HG02571 (cell line): Measurements from ENCODE around the gene CLCN3.
"Not testable (repeated sequence)": the region's sequence is repeated elsewhere in the genome, so short reads cannot be mapped to it uniquely, and the experiment has no call there.

Experiments used
- ATAC-seq: cut with Tn5 transposase; IDR thresholded peaks from one replicate; pipeline ENCODE4 v1.9.1; 2021; ENCODE audit warnings: mild to moderate bottlenecking, moderate library complexity; ENCODE audit not compliant: unreplicated experiment

The CLCN3 gene

GRCh38 chr4:169619958-169620879 is at the start of gene CLCN3:
Gene CLCN3 (plus strand): TSS chr4:169620578. CDS start chr4:169635929, 15,351 bp downstream.
- peak; percentile 90 for ATAC-seq

DNA sequence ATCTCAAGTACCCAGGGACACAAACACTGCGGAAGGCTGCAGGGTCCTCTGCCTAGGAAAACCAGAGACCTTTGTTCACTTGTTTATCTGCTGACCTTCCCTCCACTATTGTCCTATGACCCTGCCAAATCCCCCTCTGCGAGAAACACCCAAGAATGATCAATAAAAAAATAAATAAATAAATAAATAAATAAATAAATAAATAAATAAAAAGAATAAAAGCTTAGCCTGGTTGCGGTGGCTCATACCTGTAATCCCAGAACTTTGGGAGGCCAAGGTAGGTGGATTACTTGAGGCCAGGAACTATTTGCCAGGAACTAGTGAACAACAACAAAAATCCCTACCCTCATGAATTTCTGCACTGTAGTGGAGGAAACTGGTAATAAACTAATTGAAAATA is 49.4 kb upstream of the CLCN3 start:
- ATAC-seq = not testable (repeated sequence)

GRCh38 chr4:169571435-169571834 is 48.9 kb upstream of the CLCN3 start:
- no peak for ATAC-seq

- no peak for ATAC-seq
These were observed 46.5 kb upstream of the CLCN3 start for GRCh38 chr4:169573889-169574288.

GRCh38 chr4:169582203-169582602 is 38.2 kb upstream of the CLCN3 start:
- ATAC-seq = peak; percentile 90

DNA sequence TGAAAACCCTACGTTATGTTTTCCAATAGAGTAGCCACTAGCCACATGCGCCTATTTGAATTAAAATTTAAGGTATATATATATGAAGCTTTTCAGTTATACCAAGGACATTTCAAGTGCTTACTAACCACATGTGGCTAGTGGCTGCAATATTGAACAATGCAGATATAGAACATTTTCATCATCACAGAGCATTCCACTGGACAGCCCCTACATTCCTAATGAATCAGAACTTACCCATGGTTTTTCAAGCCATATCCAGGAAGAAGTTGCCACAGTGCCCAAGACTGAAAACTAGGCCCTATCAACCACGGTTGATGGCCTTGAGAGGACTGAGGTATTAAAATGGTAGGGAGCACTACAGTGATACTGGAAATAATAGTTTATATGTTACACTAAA is 37.7 kb upstream of the CLCN3 start:
- no peak for ATAC-seq

- ATAC-seq = no peak
These were observed 36.8 kb upstream of the CLCN3 start for GRCh38 chr4:169583563-169583962.

DNA sequence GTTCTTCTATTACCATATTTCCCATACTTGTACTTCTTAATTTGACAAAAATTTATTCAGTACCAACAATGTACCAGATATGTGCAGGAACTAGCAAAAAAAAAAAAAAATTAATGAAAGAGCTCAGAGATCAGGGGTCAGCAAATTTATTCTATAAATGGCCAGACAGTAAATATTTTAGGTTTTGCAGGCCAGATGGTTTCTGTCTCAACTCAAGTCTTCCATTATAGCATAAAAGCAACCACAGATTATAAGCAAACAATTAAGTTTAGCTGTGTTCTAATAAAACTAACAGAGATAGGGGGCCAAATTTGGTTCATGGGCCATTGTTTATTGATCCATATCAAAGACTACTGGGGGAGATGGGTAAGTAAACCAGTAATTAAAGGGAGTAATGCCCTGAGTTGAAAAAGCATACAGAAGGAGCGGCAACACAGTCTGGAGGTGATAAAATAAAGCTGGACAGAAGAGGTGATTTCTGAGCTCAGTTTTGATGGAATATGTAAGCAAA is 27.3 kb upstream of the CLCN3 start:
- no peak for ATAC-seq

DNA sequence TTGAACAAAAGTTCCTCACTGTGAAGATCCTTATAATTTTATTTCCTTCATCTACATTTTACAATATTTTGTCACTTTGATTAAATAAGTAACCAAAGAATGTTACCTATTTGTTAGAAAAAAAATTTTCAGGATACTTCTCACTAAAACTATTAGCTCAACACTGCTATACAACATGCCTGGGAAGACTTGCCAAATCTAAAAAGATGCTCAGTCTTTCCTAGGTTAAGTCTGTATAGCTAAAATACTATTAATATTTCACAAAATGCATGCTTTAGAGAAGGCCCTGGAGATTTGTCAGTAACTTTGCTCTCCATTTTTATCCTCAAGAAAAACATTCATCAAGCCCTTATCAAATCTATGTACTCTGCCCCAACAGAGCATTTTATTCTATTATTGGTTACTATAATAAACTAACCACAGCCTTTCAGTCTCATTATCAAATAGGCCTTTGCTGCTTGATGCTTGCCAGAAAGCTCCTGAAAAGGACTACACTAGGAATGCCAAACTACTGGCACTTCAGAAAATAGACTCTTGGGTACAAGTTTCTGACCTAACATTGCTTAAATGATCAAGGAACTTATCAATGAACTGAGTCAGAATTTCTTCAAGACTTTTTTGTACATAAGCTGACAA is 25.7 kb upstream of the CLCN3 start:
- no peak for ATAC-seq

GRCh38 chr4:169601016-169601771 is 19.2 kb upstream of the CLCN3 start:
- ATAC-seq = no peak

- ATAC-seq = no peak
These were observed 17.1 kb upstream of the CLCN3 start for GRCh38 chr4:169603312-169603711.

GRCh38 chr4:169604131-169604900 is 16.1 kb upstream of the CLCN3 start:
- ATAC-seq = peak; percentile 67

DNA sequence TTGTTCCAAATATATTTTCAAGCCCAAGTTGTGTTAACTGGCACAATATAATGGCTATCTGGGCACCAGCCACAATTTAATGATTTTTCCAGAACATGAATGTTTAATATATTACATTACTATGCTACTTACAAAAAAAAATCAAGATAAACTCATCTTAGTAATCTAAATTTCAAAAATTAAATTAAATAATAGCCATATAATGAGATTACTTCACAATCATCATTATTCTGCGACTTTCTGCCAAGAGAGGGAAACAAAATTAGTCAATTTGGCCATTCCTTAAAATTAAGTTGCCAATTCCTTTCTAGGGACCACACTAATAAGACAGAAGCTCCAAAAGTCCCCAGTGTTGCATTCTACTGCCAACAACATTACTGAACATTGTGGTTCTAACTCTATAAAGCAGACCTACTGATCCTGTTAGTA is 15.5 kb upstream of the CLCN3 start:
- no peak for ATAC-seq

GRCh38 chr4:169611157-169611556 is 9.2 kb upstream of the CLCN3 start:
- ATAC-seq = no peak

GRCh38 chr4:169611991-169612870 is 8.1 kb upstream of the CLCN3 start, which contains the start of gene NEK1:
Gene NEK1 (minus strand): TSS chr4:169612583. CDS start chr4:169602630, 9,953 bp downstream.
- peak; percentile 97 for ATAC-seq

GRCh38 chr4:169612871-169613859 is 7.2 kb upstream of the CLCN3 start:
- ATAC-seq = peak; percentile 37

- no peak for ATAC-seq
These were observed 4.8 kb upstream of the CLCN3 start for GRCh38 chr4:169615467-169616106.

DNA sequence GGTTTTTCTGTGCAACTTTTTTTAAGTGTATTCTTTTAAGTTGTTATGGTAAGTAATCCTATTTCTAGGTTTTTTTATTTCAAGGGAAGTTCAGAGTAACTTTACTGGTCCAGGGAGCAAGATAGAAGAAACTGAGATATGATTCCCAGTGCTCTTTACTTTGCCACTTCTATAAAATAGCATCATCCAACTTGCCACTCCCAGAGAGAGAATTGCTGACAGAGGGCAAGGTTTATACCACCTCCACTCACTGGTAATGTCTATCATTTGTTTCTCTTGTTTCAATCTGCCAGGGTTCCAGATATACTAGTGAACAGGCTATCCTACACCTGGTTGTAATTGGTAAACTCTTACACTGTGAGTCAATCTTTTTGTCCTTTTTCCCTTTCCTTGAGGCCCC is 3.5 kb upstream of the CLCN3 start:
- ATAC-seq = no peak
